Right lobe of liver (tissue), 6 donors: Measurements from ENCODE around the gene NUP42. TPM values are rescaled to one million over a fixed set of nuclear protein-coding genes. Genes with fewer than 3 reads are reported as not detected.
"Not testable (repeated sequence)": the region's sequence is repeated elsewhere in the genome, so short reads cannot be mapped to it uniquely, and the experiment has no call there.

Experiments
- ATAC-seq, 4 donors: fragments of 200-7000 bp; cut with Tn5 transposase; one replicate each; pipeline ENCODE4 v1.9.1; 2020; ENCODE audit warnings: mild to moderate bottlenecking in 4 of 4, moderate library complexity in 4 of 4
- DNase-seq, 3 donors: peaks; one replicate each; pipeline ENCODE4 v3.0.0-alpha.2; 2020
- H3K27ac ChIP-seq, 3 donors: fragments of 200-600 bp; one replicate each; pipeline ENCODE4 v1.8.0; 2022
- H3K27me3 ChIP-seq, 2 donors: fragments of 200-600 bp; one replicate each; pipeline ENCODE4 v1.8.0; 2022
- H3K36me3 ChIP-seq, 4 donors: fragments of 200-600 bp; sonication (generic) in 1 of 4; one replicate each; pipeline versions ENCODE4 v1.5.1 to v1.8.0; 2017 to 2022; ENCODE audit warnings: control low read depth in 1 of 4
- H3K4me1 ChIP-seq, 4 donors: fragments of 200-600 bp; sonication (generic) in 1 of 4; one replicate each; pipeline versions ENCODE4 v1.5.1 to v1.8.0; 2017 to 2022; ENCODE audit warnings: control low read depth in 1 of 4
- H3K4me3 ChIP-seq, 3 donors: fragments of 200-600 bp; one replicate each; pipeline ENCODE4 v1.8.0; 2022
- H3K9me3 ChIP-seq, 4 donors: fragments of 200-600 bp; sonication (generic) in 1 of 4; one replicate each; pipeline versions ENCODE4 v1.5.1 to v1.8.0; 2017 to 2022; ENCODE audit warnings: control low read depth in 1 of 4
- POLR2A ChIP-seq: fragments of 450-650 bp; IDR thresholded peaks from one replicate; pipeline ENCODE4 v1.6.1; 2017; ENCODE audit warnings: antibody characterized with exemption, mild to moderate bottlenecking
- WGBS: methylation state at CpG from one replicate; pipeline ENCODE4 v1.1.6; 2018; ENCODE audit warnings: low coverage, low lambda C conversion rate; ENCODE audit not compliant: insufficient coverage; ENCODE audit errors: missing lambda C conversion rate; 5-methylcytosine and 5-hydroxymethylcytosine counted together
- intact Hi-C, 2 donors: fragments of 100-400 bp; cut with DNase I; formaldehyde crosslinking; loops; one replicate each; pipeline versions ENCODE4 v1.11.2 to v1.14.1; 2022
- total RNA-seq, 6 experiments: library from RNA; depleted of rRNA in 2 of 6; stranded (reverse); fragments of >200 nt in 2 of 6; fragmentation: NEBNext Ultra II Directional in 3 of 6; extraction: Animal tissue kit (Norgen Biotek cat#: 25700) in 3 of 6; gene quantifications; one replicate each; pipeline versions ENCODE4 v1.1.0 to v1.2.4, GENCODE V29; 2016 to 2023
- TF ChIP-seq, protein P1 (sequence below), 4 donors: fragments of 200-600 bp in 3 of 4; fragments of 450-650 bp in 1 of 4; IDR thresholded peaks; one replicate each; pipeline versions ENCODE4 v1.5.1 to v1.8.0; 2016 to 2022; ENCODE audit warnings: antibody characterized with exemption in 4 of 4, mild to moderate bottlenecking in 2 of 4
- donor health status: DM: no; HTN: yes; CAD: no.
- donor health status: DM: no; HTN: no; CAD: no.
- donor health status: DM: no; HTN: no; CAD: no.
- donor health status: DM: no; HTN: yes; CAD: no.
- donor health status: DM: no; HTN: yes; CAD: no.

NUP42 gene
- total RNA-seq, 6 experiments from 2014 or later = 13.0 to 45.6 (median 15.5) TPM

DNA sequence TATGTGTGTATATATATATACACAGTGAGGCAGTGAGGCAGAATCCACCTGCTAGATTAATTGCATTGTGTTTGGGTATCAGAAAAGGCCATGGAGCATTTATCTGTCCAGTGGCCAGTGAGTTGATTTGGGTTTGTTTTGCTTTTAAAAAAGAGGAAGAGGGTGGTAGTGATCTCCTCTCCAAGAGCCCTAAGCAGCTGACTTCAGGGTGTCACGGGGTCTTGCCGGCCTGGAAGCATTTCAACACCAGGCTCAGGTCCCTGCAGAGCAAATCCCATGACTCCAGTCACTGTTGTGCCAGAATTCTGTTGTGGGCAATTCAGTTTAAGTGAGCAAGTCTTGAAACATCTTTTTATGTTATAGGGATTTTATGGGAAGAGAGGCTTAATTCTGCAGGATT, 34.2 kb downstream of the NUP42 start:
- Histone ChIP-seq H3K27ac (peak overlapping the region in 1 of 3 donors; percentile 38), H3K4me1 (no peaks in the 10 kb centered on the region), H3K9me3 (no peaks in the 10 kb centered on the region), H3K27me3 (no peaks in the 10 kb centered on the region), H3K36me3 (no peaks in the 10 kb centered on the region), H3K4me3 (no peak overlapping the region)
- no peak for TF ChIP-seq POLR2A
- TF ChIP-seq, protein P1, sequence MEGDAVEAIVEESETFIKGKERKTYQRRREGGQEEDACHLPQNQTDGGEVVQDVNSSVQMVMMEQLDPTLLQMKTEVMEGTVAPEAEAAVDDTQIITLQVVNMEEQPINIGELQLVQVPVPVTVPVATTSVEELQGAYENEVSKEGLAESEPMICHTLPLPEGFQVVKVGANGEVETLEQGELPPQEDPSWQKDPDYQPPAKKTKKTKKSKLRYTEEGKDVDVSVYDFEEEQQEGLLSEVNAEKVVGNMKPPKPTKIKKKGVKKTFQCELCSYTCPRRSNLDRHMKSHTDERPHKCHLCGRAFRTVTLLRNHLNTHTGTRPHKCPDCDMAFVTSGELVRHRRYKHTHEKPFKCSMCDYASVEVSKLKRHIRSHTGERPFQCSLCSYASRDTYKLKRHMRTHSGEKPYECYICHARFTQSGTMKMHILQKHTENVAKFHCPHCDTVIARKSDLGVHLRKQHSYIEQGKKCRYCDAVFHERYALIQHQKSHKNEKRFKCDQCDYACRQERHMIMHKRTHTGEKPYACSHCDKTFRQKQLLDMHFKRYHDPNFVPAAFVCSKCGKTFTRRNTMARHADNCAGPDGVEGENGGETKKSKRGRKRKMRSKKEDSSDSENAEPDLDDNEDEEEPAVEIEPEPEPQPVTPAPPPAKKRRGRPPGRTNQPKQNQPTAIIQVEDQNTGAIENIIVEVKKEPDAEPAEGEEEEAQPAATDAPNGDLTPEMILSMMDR (IDR thresholded peaks at IDR 0.05) = no peak
- WGBS = 56% methylated on average over 2 of the region's 2 CpGs
- intact Hi-C loops = no loop called here
- ATAC-seq (peak in 3 of 4 donors; percentile 46 to 62 (median 60)), DNase-seq (peak in 2 of 3 donors; percentile 41 to 63)

DNA sequence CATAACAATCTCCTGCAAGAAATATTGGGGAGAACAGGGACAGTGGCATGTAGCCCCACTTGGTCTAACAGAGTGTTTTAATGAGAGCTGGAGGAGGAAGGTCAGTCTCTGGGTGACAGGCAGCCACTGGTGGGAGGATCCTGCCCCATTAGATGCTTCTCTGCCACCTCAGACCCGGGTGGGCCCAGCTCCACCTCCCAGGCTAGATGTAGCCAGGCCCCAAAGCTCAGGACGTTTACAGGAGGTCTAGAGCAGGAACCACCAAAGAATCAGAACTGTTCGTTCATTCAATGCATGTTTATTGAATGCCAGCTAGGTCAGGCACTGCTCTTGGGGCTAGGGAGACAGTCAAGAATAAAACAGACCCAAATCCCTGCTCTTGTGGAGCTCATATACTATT, 36.3 kb downstream of the NUP42 start:
- no peak for ATAC-seq
- Histone ChIP-seq H3K9me3 (no peaks in the 10 kb centered on the region), H3K36me3 (no peaks in the 10 kb centered on the region), H3K27me3 (no peaks in the 10 kb centered on the region), H3K27ac (no peak overlapping the region), H3K4me3 (no peak overlapping the region), H3K4me1 (no peaks in the 10 kb centered on the region)
- no peak for TF ChIP-seq POLR2A
- TF ChIP-seq, protein P1 (IDR thresholded peaks at IDR 0.05) = no peak
- DNase-seq = no peak
- intact Hi-C loops = no loop called here
- WGBS = 30% methylated on average over 3 of the region's 3 CpGs

DNA sequence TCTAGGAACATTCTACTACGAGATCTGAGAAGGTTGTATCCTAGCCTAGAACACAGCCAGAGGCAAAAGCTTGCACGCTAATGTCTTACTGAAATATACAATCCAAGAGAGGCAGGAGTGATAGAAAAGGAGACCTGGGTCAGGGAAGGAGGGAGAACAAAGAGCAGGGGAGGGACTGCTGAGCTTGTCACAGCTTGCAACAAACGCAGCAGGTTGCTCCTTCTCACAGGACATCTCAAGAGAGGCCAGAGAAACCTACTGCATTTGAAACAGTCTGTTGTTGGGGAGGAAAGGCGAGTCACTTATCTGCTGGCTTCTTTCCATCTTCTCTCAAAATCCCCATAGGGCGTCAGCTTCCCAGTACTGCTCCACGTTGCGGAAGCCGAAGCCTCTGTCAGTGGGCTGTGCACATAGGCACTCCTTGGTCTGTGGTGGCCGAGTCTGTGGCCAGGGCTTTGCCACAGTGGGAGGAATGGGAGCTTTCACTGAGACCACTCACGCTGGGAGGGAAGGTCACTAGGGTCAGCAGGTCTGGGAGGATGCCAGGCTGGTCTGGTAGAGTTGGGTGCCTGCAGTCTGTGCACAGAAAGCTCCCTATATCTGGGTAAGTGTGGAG, 39.0 kb downstream of the NUP42 start:
- Histone ChIP-seq H3K9me3 (no peaks in the 10 kb centered on the region), H3K4me3 (no peak overlapping the region), H3K36me3 (no peaks in the 10 kb centered on the region), H3K27me3 (no peaks in the 10 kb centered on the region), H3K4me1 (no peaks in the 10 kb centered on the region), H3K27ac (no peak overlapping the region)
- no peak for DNase-seq
- no peak for ATAC-seq
- WGBS = 74% methylated on average over 8 of the region's 10 CpGs
- TF ChIP-seq POLR2A = no peak
- TF ChIP-seq, protein P1 (IDR thresholded peaks at IDR 0.05) = no peak
- intact Hi-C loops = no loop called here

DNA sequence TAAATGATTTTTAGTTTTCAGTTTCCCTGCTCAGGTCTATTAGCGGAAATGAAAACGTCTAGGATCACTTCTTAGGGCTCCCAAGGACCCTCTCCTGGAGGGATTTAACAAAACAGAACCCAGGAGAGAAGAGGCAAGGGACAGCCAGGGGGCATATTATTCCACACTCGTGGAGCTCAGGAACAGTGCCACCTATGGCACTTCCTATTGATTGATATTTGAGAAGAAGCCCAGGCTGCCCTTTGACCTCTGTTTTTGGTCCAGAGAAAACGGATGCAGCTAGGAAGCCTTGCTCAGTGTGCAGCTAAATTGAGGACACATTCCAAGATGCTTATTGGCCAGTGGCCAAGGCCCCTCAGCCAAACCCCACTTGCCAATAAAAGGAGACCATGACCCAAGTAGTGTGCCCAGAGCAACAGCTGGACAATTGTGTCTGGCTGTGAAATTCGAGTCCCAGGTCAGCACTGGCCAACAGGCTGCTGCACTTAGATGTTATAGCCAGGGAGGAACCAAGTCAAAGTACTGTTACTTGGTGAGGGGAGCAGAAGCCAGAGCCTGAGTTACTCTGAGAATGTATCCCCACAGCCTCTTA, 40.7 kb downstream of the NUP42 start:
- DNase-seq (no peak), ATAC-seq (peak in 3 of 4 donors; percentile 28 to 51 (median 35))
- Histone ChIP-seq H3K4me1 (no peaks in the 10 kb centered on the region), H3K27me3 (no peaks in the 10 kb centered on the region), H3K27ac (no peak overlapping the region), H3K4me3 (no peak overlapping the region), H3K36me3 (no peaks in the 10 kb centered on the region), H3K9me3 (no peaks in the 10 kb centered on the region)
- 61% methylated on average over 3 of the region's 5 CpGs for WGBS
- TF ChIP-seq, protein P1 (IDR thresholded peaks at IDR 0.05) = no peak
- no peak for TF ChIP-seq POLR2A
- intact Hi-C loops = no loop called here

DNA sequence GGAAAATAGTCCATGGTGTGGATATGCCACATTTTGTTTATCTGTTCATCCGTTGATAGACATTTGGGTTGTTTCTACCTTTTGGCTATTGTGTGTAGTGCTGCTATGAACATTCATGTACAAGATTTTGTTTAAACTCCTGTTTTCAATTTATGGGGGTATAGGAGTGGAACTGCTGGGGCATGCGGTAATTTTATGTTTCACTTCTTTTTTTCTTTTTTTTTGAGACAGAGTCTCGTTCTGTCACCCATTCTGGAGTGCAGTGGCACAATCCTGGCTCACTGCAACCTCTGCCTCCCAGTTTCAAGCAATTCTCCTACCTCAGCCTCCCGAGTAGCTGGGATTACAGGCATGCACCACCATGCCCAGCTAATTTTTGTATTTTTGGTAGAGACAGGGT, 42.5 kb downstream of the NUP42 start:
- H3K4me3 ChIP-seq, H3K27me3 ChIP-seq, H3K4me1 ChIP-seq, ATAC-seq, intact Hi-C loops, H3K36me3 ChIP-seq, DNase-seq, H3K9me3 ChIP-seq, H3K27ac ChIP-seq: not testable (repeated sequence)
- 72% methylated on average over 4 of the region's 4 CpGs for WGBS
